HG03196 (cell line): Measurements from ENCODE around the gene MPPE1.
"Not testable (repeated sequence)": the region's sequence is repeated elsewhere in the genome, so short reads cannot be mapped to it uniquely, and the experiment has no call there.

ENCODE experiments used
- ATAC-seq: cut with Tn5 transposase; IDR thresholded peaks from one replicate; pipeline ENCODE4 v1.9.1; 2021; ENCODE audit not compliant: unreplicated experiment

MPPE1 gene, protein sequence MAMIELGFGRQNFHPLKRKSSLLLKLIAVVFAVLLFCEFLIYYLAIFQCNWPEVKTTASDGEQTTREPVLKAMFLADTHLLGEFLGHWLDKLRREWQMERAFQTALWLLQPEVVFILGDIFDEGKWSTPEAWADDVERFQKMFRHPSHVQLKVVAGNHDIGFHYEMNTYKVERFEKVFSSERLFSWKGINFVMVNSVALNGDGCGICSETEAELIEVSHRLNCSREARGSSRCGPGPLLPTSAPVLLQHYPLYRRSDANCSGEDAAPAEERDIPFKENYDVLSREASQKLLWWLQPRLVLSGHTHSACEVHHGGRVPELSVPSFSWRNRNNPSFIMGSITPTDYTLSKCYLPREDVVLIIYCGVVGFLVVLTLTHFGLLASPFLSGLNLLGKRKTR

DNA sequence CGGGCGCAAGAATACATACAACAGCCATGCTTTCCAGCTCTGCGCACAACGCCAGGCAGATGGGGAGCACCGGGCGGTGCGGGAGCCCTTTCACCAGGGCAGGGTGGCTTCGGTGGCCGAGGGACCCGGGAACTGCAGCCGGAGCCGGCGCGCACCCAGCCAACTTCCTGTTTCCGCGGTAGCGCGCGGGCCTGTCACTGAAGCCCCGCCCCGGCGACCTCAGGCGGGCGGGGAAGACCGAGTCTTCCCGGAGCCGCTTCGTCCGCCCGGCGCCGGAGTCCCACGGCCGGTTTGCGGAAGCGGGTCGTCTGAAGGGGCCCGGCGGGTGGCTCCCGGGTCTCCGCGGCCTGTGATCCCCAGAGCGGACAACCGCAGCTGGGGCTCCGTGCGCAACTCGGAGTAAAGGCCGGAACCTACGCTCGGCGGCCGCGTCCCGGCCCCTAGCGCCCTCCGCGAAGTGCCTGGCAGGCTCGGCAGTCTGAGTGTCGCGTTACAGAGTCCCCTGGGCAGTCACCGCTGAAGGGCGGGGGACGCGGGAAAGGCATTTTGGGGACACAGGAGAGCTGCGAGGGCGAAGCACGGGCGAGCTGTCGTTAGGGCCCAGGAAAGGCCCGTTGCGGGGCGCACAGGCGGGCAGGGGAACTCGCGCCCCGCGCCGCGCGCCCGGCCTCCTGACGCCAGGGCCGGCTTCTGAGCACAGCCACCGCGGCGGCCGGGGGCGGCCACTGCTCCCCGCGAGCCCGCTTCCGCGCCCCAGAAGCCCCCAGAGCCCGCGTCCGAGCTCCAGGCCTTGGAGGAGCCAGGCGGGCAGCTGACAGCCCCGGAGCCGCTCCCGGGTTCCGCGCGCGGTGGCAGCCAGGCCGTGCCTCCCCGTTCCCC is at the start of gene MPPE1:
MPPE1 (minus strand) TSS at position 136 of the 879 bp plus-strand sequence. CDS start 11,053 bp downstream, outside the sequence.
- peak; percentile 78 for ATAC-seq

DNA sequence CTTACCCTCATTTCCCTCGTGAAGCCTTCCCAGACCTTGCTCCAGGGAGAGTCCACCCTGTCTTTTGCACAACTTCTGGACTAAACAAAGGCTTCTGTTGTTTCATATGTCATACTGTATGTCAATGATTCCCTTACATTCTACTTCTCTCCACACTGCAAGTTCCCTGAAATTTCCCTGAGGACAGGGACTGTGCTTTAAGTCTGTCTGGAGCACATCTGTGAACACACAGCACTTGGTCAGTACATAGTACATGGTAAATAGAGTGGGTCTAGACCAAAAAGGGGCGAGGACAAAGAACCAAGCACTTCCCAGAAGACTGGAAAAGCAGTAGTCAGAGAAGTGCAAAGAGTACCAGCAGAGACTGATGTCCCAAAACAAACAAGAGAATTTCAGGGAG is 49.5 kb upstream of the MPPE1 start:
- ATAC-seq = no peak

DNA sequence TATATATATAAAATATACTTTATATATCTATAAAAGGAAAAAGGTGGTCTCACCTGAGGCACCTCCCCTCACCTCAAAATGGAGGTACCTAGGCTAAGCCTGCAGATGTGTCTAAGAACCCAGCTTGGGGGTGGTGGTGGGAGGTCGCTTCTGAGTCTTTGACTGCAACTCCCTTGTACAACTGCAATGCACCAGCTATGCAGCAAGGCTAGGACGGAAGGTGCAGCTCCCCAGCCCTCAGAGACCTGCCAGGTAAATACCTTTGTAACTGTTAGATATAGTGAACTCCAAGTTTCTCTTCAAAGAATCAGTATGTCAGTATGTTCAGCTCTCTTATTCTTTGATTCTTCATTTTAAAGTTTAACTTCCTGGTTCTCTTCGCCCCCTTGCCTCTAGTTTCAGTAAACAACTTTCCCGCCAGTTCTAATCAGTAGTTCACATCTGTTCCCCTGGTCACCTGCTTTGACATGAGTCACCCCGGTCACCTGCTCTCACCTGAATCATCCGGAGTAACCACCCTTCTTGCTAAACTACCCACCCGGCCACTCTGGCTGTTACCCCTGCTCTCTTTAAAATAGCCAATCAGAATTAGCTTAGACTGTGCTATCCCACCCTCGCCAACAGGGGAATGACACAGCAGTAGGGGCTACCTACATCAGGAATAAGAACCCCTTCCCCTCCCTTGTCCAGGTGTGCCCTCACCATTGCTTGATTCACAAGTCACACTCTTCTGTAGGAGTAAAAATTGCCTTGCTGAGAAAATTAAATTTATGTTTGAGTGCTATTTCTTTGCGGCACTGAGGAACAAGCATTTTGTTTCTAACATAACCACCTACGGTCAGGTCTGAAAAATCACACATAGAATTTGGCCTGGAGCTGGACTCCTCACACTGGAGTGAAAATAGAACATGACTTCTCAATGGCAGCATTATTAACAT is 48.5 kb upstream of the MPPE1 start:
- ATAC-seq = no peak

DNA sequence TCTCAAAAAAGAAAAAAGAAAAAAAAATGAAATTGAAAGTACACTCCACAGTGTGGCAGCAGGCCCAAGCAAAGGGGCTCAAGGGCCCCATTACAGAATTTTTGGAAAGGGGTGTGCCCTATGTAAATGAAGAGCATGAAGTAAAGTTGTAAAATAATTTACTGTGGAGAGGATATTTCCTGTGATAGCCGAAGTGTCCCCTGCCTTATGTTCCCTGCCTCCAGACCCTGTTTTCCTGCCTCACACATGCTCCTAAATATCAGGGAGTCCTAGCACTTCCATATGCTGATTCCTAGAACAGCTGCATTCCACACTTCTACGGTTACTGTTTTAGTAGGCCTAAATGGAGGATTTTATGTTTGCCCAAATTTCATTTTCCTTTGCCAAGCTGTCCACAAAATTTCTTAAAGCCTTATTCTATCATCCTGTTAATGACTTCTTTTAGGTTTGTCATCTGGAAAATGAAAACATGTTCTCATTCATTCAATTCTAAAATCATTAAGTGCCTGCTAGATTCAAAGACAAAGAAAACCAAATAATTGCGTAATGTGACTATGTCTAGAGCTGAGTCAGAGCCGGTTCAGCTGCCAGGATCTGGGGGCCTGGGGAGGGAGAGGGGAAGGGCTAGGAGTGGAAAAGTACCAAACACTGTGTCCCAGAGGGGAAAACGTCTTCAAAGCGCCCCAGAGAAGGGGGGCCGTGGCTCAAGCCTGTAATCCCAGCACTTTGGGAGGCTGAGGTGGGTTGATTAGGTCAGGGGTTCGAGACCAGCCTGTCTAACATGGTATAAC is 47.3 kb upstream of the MPPE1 start:
- ATAC-seq = no peak

DNA sequence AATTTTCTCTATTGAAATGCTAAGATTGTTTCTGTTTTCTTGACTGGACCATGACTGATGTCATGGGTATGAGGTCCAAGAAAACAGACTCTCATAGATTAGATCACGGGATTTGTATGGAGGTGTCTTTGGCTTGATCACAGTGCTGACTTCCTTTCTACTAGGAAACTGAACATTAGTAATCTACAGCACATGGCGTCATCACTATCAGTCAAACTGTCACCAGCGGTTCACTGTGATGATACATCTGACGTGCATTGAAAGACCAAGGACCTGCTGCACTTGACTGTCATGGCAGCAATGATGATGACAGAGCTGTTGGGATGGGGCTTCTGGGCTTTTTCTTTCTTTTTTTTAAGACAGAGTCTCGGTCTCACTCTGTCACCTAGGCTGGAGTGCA is 45.0 kb upstream of the MPPE1 start:
- ATAC-seq = no peak

DNA sequence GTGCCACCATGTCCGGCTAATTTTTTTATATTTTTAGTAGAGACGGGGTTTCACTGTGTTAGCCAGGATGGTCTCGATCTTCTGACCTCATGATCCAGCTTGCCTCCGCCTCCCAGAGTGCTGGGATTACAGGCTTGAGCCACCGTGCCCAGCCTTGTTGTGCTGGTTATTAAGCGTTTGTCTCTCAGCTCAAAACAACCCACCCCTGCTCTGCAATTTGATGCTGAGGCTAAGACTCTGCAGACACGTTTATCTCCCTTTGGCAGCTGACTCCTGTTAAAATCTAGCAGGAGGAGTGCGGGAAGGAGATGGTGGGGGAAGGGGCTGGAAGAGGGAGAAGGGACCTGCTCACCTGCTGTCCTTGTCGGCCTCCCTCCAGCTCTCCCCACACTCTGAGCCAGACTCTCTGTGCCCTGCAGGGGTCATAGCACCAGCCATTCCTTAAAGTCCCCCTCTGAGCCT is 43.3 kb upstream of the MPPE1 start:
- ATAC-seq = no peak

DNA sequence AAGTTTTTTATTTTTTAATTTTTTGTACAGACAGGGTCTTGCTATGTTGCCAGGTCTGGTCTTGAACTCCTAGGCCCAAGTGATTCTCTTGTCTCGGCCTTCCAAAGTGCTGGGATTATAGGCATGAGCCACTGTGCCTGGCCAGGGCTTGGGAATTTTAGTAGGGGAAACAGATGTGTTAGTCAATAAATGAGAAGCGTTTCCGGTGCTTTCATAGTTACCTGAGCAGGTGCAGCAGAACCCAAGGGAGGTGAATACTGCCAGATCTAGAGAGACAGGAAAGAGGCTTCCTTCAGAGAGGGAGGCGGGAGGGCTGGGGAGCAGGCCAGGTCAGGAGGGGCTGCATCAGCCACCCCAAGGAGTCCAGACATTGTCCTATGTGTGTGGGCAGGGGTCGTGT is 42.7 kb upstream of the MPPE1 start:
- ATAC-seq = no peak

DNA sequence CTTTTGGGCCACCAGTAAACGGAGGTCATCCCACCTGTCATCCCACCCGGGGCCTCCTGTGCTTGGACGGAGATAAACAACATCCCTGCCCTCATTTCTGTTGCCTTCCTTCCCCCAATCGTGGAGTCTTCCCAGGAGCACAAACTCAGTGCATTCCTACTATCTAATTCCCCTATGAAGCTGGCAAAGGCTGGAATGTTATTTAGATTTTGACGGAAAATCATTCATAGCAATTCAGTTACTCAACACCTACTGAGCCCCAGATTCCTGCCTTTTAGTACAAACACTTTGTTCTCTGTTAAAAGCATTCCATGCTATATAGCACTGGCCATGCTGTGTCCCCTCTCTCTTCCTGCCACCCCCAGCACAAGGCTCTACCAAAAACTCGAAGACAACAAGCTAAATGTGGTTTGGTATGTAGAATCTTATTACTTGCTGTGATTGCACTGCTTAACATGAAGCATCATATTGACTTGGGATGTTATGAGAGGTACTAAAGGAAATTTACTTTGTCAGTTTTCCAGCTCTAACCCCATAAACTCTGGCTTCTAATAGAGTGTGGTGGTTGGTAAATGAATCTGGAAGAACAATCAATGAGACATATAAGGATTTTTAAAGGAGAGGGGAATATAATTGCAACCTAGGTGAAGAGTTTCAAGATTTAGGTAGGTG is 40.9 kb upstream of the MPPE1 start:
- ATAC-seq = no peak

DNA sequence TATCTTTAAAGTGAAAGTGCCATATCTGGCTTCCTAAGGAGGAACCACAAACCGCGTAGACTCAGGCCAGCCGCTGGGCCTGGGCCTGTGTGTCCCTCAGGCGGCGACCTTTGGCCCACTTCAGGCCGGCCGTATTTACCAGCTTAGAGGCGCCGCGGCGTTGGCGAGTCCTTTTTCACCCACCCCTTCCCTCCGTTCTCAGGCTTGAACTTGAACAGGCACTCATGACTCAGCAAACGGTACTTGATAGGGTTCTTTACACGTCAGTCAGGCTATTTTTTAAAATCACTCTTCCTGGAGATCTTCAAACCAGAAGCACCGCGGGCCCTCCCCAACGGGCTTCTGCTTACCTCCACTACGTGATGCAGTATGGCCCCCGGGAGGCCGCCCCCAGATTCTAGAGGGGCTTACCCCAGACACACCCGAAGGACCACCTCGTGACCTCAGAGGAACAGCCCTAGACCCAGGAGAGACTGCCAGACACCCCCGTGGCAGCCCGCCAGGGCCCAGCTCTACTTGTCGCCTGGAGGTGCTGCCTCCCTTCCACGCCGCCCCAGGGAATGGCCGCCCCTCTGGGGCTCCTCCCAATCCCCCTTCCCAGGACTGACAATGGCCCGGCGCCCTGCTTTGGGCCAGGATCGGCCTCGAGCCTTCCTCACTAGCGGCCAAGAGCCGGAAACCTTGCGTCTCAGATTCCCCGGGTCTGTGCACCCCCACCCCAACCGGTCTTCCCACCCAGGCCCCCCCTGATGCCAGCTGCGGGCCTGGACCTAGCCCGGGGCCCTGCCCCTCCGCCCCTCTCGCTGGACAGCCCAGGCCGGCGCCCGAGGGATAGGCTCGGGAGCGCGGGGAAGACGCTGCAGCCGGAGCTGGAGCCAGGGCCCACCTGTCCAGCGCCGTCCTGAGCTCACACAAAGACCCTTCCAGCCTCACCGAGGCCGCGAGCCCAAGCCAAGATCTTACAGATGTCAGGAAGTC is 39.4 kb upstream of the MPPE1 start:
- ATAC-seq = peak; percentile 70

DNA sequence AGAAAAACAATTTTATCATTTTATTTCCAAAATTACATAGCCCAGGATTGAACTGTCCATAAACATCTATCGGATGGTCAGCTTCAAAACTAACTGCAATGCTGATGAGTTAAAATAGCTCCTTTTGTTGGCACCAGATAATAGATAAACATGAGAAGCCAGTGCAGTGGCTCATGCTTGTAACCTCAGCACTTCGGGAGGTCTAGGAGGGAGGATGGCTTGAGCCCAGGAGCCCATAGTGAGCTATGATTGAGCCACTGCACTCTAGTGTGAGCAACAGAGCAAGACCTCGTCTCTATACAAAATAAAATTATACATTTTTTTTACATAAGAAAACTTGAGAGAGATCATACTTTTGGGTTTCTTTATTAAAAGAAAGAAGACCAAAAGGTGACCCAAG is 38.6 kb upstream of the MPPE1 start:
- no peak for ATAC-seq

DNA sequence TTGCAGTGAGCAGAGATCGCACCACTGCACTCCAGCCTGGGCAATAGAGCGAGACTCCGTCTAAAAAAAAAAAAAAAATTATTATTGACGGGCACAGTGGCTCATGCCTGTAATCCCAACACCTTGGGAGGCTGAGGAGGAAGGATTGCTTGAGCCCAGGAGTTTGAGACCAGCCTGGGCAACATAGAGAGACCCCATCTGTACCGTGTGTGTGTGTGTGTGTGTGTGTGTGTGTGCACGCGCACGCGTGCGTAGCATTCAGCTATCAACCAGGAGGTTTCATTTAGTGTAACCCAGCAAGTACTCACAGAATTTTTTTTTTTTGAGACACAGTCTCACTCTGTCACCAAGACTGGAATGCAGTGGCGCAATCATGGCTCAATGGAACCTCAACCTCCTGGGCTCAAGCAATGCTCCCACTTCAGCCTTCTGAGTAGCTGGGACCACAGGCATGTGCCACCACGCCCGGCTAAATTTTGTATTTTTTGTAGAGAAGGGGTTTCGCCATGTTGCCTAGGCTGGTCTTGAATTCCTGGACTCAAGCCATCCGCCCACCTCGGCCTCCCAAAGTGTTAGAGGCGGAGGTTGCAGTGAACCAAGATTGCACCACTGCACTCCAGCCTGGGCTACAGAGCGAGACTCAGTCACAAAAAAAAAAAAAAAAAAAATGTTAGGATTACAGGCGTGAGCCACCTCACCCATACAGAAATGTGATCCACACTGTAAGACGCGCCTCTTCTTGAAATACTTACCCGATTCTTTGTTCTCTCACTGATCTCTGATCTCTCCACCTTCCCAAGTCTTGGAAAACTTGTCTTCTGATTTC is 37.9 kb upstream of the MPPE1 start:
- not testable (repeated sequence) for ATAC-seq

DNA sequence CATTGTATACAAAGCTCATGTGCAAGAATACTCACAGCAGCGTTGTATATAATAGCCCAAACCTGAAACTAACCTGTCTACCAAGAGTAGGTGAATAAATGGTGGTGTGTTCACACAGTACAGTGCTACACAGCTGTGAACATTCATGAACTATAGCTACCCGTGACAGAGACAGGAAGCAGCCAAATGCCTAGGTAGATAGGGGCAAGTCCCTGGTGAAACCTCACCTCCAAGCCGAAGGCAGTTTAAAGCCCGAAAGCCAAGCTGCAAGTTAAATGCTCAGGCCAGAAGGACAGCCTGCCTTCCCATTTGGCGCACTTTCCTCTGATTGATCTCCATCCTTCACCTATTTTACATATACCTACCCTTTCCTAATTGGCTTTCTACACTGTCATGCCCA is 36.7 kb upstream of the MPPE1 start:
- ATAC-seq = no peak

DNA sequence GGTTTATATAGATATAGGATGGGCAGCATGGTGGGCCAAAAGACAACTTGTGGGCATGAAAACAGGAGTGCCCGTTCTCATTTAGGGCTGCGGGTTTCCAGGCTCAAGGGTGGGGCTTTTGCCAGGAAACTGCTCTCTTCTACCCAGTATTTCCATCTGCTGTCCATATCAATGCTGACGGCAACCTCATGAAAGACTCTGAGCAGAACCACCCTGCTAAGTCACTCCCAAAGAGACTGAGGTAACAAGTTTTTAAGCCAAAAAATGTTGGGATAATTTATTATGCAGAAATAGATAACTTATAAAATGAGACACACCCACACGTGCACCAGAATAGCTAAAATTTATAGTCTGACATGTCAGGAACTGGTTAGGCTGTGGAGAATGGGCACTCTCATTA is 36.1 kb upstream of the MPPE1 start:
- no peak for ATAC-seq

DNA sequence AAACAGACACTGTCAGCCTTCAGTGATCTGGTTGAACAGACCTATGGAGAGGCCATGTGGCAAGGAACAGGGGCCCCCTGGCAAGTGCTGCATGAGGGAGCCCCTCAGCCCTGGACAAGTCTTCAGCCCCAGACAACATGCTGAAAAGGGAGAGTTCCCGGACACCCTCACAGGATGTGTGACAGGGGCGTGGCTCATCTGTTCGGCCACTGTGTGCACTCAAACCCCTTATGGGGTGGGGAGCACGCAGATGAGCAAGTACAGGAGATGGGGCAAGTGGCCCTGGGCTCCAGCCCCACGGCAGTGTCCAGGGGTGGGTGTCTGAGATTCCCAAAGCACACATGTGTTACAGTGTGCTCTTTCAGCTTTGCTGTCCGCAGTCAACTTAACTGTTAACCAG is 35.4 kb upstream of the MPPE1 start:
- no peak for ATAC-seq

DNA sequence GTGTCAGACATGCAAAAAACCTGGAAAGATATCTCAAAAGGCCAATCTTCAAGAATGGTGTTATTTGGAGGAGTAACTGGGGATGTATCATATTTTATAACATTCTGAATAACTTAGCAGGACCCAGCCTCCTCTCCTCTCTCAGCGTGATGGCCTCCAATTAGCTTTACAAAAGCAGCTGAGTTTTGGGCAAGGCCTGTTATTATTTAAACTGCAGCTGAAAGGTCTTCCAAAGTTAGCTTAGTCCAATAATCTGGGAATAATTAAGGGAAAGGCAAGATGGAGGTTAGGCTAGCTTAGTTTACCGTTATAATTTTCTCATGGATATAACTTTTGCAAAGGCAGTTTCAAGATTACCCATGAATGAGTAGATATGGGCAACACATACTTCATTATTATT is 32.8 kb upstream of the MPPE1 start:
- ATAC-seq = no peak

DNA sequence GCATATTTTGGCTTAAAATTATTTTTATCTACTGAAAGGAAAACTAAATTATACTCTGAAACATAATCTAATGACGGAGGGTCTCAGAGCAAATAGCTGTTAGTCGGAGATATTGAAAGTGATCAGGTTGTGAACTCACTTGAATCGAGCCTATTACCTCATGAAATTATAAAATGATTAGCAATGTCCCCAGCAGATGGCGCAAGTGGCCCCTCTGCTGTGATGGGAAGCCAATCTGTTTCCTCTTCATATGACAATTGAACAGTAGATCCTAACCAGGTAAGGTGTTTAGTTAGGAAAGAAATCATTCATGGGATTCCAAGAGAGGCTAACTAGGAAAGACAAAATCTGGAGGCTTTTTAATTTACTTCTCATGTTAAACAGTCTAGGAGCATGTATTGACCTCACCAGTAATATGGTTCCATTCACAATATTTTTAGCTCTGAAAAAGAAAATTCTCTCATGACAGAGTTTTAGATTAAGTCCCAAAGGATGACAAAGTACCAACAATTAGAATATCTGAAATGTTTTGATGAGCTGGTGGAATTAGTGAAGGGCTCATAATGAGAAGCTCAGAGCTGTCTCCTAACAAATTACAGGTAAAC is 29.9 kb upstream of the MPPE1 start:
- no peak for ATAC-seq

DNA sequence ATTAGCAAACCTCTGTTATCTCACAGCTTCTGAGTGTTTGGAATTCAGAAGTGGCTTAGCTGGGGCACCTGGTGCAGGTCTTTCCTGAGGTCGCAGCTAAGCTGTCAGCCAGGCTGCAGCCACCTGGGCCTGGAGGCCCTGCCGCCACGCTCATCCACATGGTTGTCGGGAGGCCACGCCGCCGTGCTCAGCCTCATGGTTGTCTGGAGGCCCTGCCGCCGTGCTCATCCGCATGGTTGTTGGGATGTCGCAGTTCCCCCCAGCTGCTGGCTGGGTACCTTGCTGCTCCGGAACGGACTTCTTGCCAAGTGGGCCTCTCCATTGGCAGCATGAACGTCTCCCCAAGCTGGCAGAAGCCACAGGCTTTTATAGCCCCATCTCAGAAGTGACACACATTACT is 24.3 kb upstream of the MPPE1 start:
- ATAC-seq = no peak
